Uterus (tissue), 2 donors: ENCODE results near the gene EPHA5.

Source experiments
- POLR2A ChIP-seq, 2 donors: fragments of 450-650 bp; IDR thresholded peaks; one replicate each; pipeline ENCODE4 v1.6.1; 2016; ENCODE audit warnings: antibody characterized with exemption in 2 of 2, mild to moderate bottlenecking in 1 of 2, moderate library complexity in 1 of 2
- TF ChIP-seq, protein P1 (sequence below), 4 experiments: fragments of 200-600 bp in 2 of 4; fragments of 450-650 bp in 2 of 4; sonication (generic) in 2 of 4; IDR thresholded peaks; one replicate each; pipeline ENCODE4 v1.5.1; 2016 to 2019; ENCODE audit warnings: antibody characterized with exemption in 4 of 4, mild to moderate bottlenecking in 2 of 4, moderate library complexity in 1 of 4

DNA sequence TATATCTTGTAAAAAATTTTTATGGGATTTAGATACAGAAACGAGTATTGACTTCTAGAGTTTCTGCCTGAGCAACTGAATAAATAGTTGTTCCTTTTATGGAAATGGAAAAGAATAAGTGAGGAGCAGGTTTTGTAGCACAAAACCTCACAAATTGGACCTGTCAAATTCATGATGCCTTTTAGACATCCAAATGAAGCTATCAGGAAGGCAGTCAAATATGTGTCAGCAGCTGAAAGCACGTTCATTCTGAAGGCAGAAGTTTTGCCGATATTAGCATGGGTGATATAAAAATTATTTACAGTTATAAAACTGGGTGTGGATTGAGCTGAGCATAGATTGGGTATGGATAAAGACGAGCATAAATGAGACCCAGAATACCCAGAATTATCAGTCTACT lies 374.0 kb downstream of the EPHA5 start:
- TF ChIP-seq, protein P1, sequence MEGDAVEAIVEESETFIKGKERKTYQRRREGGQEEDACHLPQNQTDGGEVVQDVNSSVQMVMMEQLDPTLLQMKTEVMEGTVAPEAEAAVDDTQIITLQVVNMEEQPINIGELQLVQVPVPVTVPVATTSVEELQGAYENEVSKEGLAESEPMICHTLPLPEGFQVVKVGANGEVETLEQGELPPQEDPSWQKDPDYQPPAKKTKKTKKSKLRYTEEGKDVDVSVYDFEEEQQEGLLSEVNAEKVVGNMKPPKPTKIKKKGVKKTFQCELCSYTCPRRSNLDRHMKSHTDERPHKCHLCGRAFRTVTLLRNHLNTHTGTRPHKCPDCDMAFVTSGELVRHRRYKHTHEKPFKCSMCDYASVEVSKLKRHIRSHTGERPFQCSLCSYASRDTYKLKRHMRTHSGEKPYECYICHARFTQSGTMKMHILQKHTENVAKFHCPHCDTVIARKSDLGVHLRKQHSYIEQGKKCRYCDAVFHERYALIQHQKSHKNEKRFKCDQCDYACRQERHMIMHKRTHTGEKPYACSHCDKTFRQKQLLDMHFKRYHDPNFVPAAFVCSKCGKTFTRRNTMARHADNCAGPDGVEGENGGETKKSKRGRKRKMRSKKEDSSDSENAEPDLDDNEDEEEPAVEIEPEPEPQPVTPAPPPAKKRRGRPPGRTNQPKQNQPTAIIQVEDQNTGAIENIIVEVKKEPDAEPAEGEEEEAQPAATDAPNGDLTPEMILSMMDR (IDR thresholded peaks at IDR 0.05): no peak
- TF ChIP-seq POLR2A (IDR thresholded peaks at IDR 0.05): no peak
